ENCODE results near the gene CROCC.

GRCh38 chr1:16993521-16994038 is 71.8 kb downstream of the CROCC start:
- TF ChIP-seq EZH2 (IDR thresholded peaks at IDR 0.05) (no peak), CTCF (IDR thresholded peaks at IDR 0.05) (no peak), EZH2phosphoT487 (IDR thresholded peaks at IDR 0.05) (no peak)

All from neural progenitor cell (in vitro differentiated cells).